NCI-H2107 treated with DMSO at 0.1 percent for 48 hours (cell line): Measurements from ENCODE around the gene GTF3C2.
"Not testable (repeated sequence)": the region's sequence is repeated elsewhere in the genome, so short reads cannot be mapped to it uniquely, and the experiment has no call there.

Experiments
- DNase-seq: peaks from one replicate; lab custom pipeline; 2025; ENCODE audit not compliant: unreplicated experiment; lab: John Stamatoyannopoulos, UW

The GTF3C2 gene

GRCh38 chr2:27303093-27304025 lies 53.2 kb downstream of the GTF3C2 start:
- peak; percentile 32 for DNase-seq

GRCh38 chr2:27300606-27301005 lies 56.0 kb downstream of the GTF3C2 start:
- DNase-seq, result not testable (repeated sequence)

- DNase-seq, result no peak
Measured at GRCh38 chr2:27298391-27299080, 58.0 kb downstream of the GTF3C2 start.

GRCh38 chr2:27297195-27297594 lies 59.4 kb downstream of the GTF3C2 start:
- DNase-seq, result no peak

- DNase-seq, result no peak
Measured at GRCh38 chr2:27296481-27296880, 60.1 kb downstream of the GTF3C2 start.

GRCh38 chr2:27294928-27295327 lies 61.6 kb downstream of the GTF3C2 start:
- DNase-seq, result no peak

- no peak for DNase-seq
Measured at GRCh38 chr2:27291865-27292264, 64.7 kb downstream of the GTF3C2 start.

GRCh38 chr2:27290549-27290948 lies 66.0 kb downstream of the GTF3C2 start:
- DNase-seq, result no peak

GRCh38 chr2:27288610-27289009 lies 68.0 kb downstream of the GTF3C2 start:
- no peak for DNase-seq

- no peak for DNase-seq
Measured at GRCh38 chr2:27285481-27285880, 71.1 kb downstream of the GTF3C2 start.

- DNase-seq, result no peak
Measured at GRCh38 chr2:27284996-27285395, 71.6 kb downstream of the GTF3C2 start.

GRCh38 chr2:27282892-27283291 lies 73.7 kb downstream of the GTF3C2 start:
- DNase-seq, result no peak

- no peak for DNase-seq
Measured at GRCh38 chr2:27281855-27282559, 74.6 kb downstream of the GTF3C2 start, which contains the start of gene TRIM54. Gene TRIM54 (plus strand): TSS chr2:27282429. CDS start chr2:27282732, 303 bp downstream.

- no peak for DNase-seq
Measured at GRCh38 chr2:27281442-27281841, 75.1 kb downstream of the GTF3C2 start.

- DNase-seq, result no peak
Measured at GRCh38 chr2:27280826-27281225, 75.7 kb downstream of the GTF3C2 start.

- DNase-seq, result no peak
Measured at GRCh38 chr2:27278010-27278409, 78.6 kb downstream of the GTF3C2 start.
